ENCODE data around the gene SCAMP5.

Gene SCAMP5

DNA sequence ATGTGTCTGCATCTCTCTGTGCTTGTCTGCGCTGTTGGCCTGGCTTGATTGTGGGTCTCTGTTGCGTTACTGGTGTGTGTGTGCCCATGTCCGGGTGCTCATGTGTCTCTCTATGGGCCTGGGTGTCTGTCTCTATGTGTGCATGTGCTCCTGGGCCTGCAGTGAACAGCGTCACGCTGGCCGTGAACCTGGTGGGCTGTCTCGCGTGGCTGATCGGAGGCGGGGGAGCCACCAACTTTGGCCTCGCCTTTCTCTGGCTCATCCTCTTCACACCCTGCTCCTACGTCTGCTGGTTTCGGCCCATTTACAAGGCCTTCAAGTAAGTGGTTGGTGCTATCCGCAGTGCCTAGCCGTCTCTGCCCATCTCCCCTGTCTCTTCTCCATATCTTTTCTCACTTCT, 21.1 kb downstream of the SCAMP5 start:
- TF ChIP-seq, protein P1, sequence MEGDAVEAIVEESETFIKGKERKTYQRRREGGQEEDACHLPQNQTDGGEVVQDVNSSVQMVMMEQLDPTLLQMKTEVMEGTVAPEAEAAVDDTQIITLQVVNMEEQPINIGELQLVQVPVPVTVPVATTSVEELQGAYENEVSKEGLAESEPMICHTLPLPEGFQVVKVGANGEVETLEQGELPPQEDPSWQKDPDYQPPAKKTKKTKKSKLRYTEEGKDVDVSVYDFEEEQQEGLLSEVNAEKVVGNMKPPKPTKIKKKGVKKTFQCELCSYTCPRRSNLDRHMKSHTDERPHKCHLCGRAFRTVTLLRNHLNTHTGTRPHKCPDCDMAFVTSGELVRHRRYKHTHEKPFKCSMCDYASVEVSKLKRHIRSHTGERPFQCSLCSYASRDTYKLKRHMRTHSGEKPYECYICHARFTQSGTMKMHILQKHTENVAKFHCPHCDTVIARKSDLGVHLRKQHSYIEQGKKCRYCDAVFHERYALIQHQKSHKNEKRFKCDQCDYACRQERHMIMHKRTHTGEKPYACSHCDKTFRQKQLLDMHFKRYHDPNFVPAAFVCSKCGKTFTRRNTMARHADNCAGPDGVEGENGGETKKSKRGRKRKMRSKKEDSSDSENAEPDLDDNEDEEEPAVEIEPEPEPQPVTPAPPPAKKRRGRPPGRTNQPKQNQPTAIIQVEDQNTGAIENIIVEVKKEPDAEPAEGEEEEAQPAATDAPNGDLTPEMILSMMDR (IDR thresholded peaks at IDR 0.05; ENCODE audit: low read length, missing control alignments): no peak
- DNase-seq (ENCODE audit: low read depth): no peak
- no peak overlapping the region for H3K4me3 ChIP-seq (replicated peaks; ENCODE audit: low read depth, low read length)

DNA sequence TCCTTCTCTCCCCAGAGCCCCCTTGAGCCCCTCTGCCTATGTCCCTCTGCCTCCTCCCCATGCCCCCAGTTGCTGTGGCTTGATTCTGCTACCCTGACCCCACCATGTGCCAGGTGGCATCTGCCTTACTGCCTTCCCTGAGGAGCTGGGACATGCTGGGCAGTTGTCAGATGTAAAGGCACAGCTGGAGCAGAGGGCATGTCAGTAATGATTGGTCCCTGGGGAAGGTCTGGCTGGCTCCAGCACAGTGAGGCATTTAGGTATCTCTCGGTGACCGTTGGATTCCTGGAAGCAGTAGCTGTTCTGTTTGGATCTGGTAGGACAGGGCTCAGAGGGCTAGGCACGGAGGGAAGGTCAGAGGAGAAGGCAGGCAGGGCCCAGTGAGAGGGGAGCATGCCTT, 24.6 kb downstream of the SCAMP5 start:
- TF ChIP-seq, protein P1 (IDR thresholded peaks at IDR 0.05; ENCODE audit: low read length, missing control alignments): no peak
- DNase-seq (ENCODE audit: low read depth): no peak
- H3K4me3 ChIP-seq (replicated peaks; ENCODE audit: low read depth, low read length): no peak overlapping the region

DNA sequence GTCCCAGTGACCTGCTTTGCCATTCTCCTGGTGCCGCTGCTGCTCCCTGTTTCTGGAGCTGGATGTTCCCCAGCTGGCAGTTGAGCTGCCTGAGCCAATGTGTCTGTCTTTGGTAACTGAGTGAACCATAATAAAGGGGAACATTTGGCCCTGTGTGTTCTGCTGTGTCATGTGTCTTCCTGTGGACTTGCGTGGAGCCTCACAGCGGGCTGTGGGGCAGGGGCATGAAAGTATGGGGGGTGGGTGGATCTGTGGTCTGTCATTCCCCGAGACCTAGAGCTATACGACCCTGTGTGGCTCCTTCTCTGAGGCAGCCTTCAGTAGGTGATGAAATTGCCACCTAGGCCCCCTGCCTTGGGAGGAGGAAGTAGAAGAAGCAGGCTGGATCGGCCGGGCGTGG, 26.0 kb downstream of the SCAMP5 start:
- TF ChIP-seq, protein P1 (IDR thresholded peaks at IDR 0.05; ENCODE audit: low read length, missing control alignments): no peak
- no peak for DNase-seq (ENCODE audit: low read depth)
- H3K4me3 ChIP-seq (replicated peaks; ENCODE audit: low read depth, low read length): no peak overlapping the region

DNA sequence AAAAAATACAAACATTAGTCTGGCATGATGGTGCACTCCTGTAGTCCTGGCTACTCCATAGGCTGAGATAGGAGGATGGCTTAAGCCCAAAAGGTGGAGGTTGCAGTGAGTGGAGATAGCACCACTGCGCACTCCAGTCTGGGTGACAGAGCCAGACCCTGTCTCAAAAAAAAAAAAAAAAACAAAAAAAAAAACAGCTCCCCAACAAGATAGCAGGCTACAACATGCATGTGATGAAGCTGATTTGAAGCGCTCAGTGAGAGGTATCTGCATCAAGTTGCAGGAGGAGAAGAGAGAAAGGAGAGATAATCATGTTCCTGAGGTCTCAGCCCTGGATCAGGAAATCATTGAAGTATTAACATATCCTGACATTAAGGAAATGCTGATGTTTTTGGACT, 27.4 kb downstream of the SCAMP5 start:
- TF ChIP-seq, protein P1 (IDR thresholded peaks at IDR 0.05; ENCODE audit: low read length, missing control alignments): no peak
- no peak overlapping the region for H3K4me3 ChIP-seq (replicated peaks; ENCODE audit: low read depth, low read length)
- DNase-seq (ENCODE audit: low read depth): no peak

DNA sequence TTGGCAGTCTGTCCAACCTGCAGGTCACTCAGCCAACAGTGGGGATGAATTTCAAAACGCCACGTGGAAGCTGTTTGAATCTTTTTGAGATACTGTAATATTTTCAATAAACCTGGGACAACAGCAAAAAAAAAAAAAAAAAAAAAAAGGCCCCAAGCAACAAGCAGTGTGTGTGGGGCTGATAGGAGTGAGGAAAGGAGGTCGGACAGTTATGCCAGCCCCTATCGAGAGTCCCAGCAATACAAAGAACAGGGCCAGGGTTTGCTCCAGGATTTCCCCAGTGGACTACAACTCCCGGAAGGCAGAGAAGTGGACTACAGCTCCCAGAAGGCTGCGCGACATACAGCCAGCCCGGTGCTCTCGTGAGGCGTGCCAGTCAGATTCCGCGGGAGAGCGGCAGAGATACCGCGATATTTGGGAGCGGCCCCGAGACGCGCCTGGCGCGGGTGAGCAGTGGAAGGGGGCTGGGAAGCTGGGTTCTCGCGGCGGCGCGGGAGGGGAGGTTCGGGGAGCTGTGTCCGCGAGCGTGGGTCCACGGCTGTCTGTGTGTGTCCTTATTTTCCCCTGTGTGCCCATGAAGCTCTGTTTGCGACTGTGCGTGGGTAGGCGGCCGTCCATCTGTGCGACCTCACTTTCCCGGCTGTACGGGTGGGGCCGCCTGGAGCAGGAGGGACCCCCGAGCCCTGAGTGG, 28.0 kb downstream of the SCAMP5 start, which contains the start of gene PPCDC:
Gene PPCDC (plus strand): TSS at position 410 of the 691 bp plus-strand sequence. CDS start 4,729 bp downstream, outside the sequence.
- H3K4me3 ChIP-seq (replicated peaks; ENCODE audit: low read depth, low read length): peak within 1 kb of the TSS; percentile 97
- peak; percentile 96 for DNase-seq (ENCODE audit: low read depth)
- TF ChIP-seq, protein P1 (IDR thresholded peaks at IDR 0.05; ENCODE audit: low read length, missing control alignments): no peak

DNA sequence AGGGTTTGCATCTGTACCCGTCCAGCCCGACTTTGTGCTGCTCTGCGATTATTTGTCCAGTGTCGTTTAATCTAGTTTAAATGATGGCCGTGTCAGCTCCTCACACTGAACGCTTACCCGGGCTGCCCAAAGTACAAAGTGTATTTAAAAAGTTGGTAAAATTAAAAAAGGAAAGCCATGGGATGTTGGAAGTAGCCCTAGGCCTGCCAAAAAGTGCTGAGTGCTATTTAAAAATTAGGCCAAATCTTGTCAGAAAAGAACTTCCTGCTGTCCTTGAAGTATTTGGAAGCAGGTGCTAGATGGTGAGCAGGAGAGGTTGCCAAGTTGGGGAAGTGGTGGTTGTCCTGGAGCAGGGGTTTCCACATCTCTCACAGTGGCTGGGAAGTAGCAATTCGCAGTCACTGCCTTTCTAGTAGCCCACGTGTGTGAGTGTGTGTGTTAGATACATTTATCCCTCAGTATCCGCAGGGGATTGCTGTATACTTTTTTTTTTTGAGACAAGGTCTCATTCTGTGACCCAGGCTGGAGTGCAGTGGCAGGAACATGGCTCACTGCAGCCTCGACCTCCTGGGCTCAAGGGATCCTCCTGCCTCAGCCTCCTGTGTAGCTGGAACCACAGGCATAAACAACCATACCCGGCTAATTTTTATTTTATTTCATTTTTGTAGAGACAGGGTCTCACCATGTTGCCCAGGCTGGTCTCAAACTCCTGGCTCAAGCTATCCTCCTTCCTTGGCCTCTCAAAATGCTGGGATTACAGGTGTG, 28.7 kb downstream of the SCAMP5 start:
- DNase-seq (ENCODE audit: low read depth): peak; percentile 43
- H3K4me3 ChIP-seq (replicated peaks; ENCODE audit: low read depth, low read length): peak overlapping the region; percentile 97
- TF ChIP-seq, protein P1 (IDR thresholded peaks at IDR 0.05; ENCODE audit: low read length, missing control alignments): no peak

Data from fibroblast of pulmonary artery (primary cell).